ENCODE results near the gene GOLGA3.
"Not testable (repeated sequence)": the region's sequence is repeated elsewhere in the genome, so short reads cannot be mapped to it uniquely, and the experiment has no call there.

The GOLGA3 gene

GRCh38 chr12:132779781-132780353 is 48.8 kb downstream of the GOLGA3 start:
- DNase-seq (ENCODE audit: low read depth), result no peak

GRCh38 chr12:132777614-132778013 is 51.1 kb downstream of the GOLGA3 start:
- DNase-seq (ENCODE audit: low read depth), result no peak

- DNase-seq (ENCODE audit: low read depth), result no peak
Measured at GRCh38 chr12:132776816-132777568, 51.7 kb downstream of the GOLGA3 start.

GRCh38 chr12:132776230-132776625 is 52.4 kb downstream of the GOLGA3 start:
- not testable (repeated sequence) for DNase-seq (ENCODE audit: low read depth)

GRCh38 chr12:132775502-132776229 is 53.0 kb downstream of the GOLGA3 start:
- no peak for DNase-seq (ENCODE audit: low read depth)

- DNase-seq (ENCODE audit: low read depth), result no peak
Measured at GRCh38 chr12:132774646-132775275, 53.9 kb downstream of the GOLGA3 start.

GRCh38 chr12:132774159-132774558 is 54.5 kb downstream of the GOLGA3 start:
- DNase-seq (ENCODE audit: low read depth), result no peak

- DNase-seq (ENCODE audit: low read depth), result no peak
Measured at GRCh38 chr12:132773077-132773955, 55.4 kb downstream of the GOLGA3 start.

GRCh38 chr12:132772606-132773005 is 56.1 kb downstream of the GOLGA3 start:
- DNase-seq (ENCODE audit: low read depth), result no peak

- no peak for DNase-seq (ENCODE audit: low read depth)
Measured at GRCh38 chr12:132771126-132771838, 57.4 kb downstream of the GOLGA3 start.

GRCh38 chr12:132766380-132767085 is 62.1 kb downstream of the GOLGA3 start:
- DNase-seq (ENCODE audit: low read depth), result no peak

- DNase-seq (ENCODE audit: low read depth), result no peak
Measured at GRCh38 chr12:132765361-132765760, 63.3 kb downstream of the GOLGA3 start.

GRCh38 chr12:132764231-132764630 is 64.4 kb downstream of the GOLGA3 start:
- DNase-seq (ENCODE audit: low read depth), result no peak

GRCh38 chr12:132761921-132762583 is 66.6 kb downstream of the GOLGA3 start:
- DNase-seq (ENCODE audit: low read depth), result peak; percentile 77

GRCh38 chr12:132761032-132761920 is 67.4 kb downstream of the GOLGA3 start, which contains the start of gene ANKLE2:
Gene ANKLE2, minus strand, starts transcription at chr12:132761832. Its CDS starts 34 bp downstream, at chr12:132761798.
- DNase-seq (ENCODE audit: low read depth), result peak; percentile 52

GRCh38 chr12:132759359-132759758 is 69.3 kb downstream of the GOLGA3 start:
- DNase-seq (ENCODE audit: low read depth), result no peak

- not testable (repeated sequence) for DNase-seq (ENCODE audit: low read depth)
Measured at GRCh38 chr12:132758825-132759224, 69.8 kb downstream of the GOLGA3 start.

GRCh38 chr12:132754160-132754932 is 74.3 kb downstream of the GOLGA3 start:
- no peak for DNase-seq (ENCODE audit: low read depth)

Data from activated gamma-delta T cell treated with anti-CD3 and anti-CD28 coated beads, Interleukin-2, amount 50 U/mL, for 16 hours (primary cell).